Testis (tissue), 3 donors: ENCODE measurements around the gene TNFSF4. TPM values are rescaled to one million over a fixed set of nuclear protein-coding genes. Genes with fewer than 3 reads are reported as not detected.

Experiments
- DNase-seq: peaks from one replicate; pipeline ENCODE4 v3.0.0-alpha.2; 2019
- H3K27ac ChIP-seq, 2 donors: fragments of 200-600 bp; sonication (generic); one replicate each; pipeline ENCODE4 v1.5.1; 2019
- H3K27me3 ChIP-seq: fragments of 200-600 bp; sonication (generic); one replicate; pipeline ENCODE4 v1.5.1; 2019
- H3K36me3 ChIP-seq: fragments of 200-600 bp; sonication (generic); one replicate; pipeline ENCODE4 v1.5.1; 2017; ENCODE audit warnings: low read depth; ENCODE audit errors: missing control alignments
- H3K4me1 ChIP-seq: fragments of 200-600 bp; sonication (generic); one replicate; pipeline ENCODE4 v1.5.1; 2019
- H3K4me3 ChIP-seq, 2 donors: fragments of 200-600 bp; sonication (generic); one replicate each; pipeline ENCODE4 v1.5.1; 2017 to 2019
- H3K9me3 ChIP-seq: fragments of 200-600 bp; sonication (generic); one replicate; pipeline ENCODE4 v1.5.1; 2017
- POLR2A ChIP-seq: fragments of 450-650 bp; IDR thresholded peaks from one replicate; pipeline ENCODE4 v1.6.1; 2017; ENCODE audit warnings: antibody characterized with exemption, mild to moderate bottlenecking, moderate library complexity
- WGBS, 2 donors: methylation state at CpG; one replicate each; pipeline ENCODE4 v1.1.5; 2018; 5-methylcytosine and 5-hydroxymethylcytosine counted together
- intact Hi-C: fragments of 100-400 bp; cut with DNase I; formaldehyde crosslinking; loops from one replicate; pipeline ENCODE4 v1.15.1; 2023; ENCODE audit warnings: low total_unique reads
- polyA plus RNA-seq: library from polyadenylated mRNA; stranded (reverse); fragments of 350-450 nt; fragmentation: Illumina TruSeq; extraction: RNeasy Lipid Tissue Mini Kit (QIAGEN cat#74804); gene quantifications from one replicate; pipeline ENCODE4 v1.2.3, GENCODE V29; 2014; ENCODE audit warnings: low read depth, low replicate concordance; ENCODE audit not compliant: insufficient read depth
- total RNA-seq, 2 donors: library from RNA; depleted of rRNA; stranded (reverse); fragments of >200 nt; gene quantifications; one replicate each; pipeline ENCODE4 v1.2.3, GENCODE V29; 2016
- TF ChIP-seq, protein P1 (sequence below), 3 experiments: fragments of 450-650 bp in 2 of 3; fragments of 200-600 bp in 1 of 3; sonication (generic) in 1 of 3; IDR thresholded peaks; one replicate each; pipeline ENCODE4 v1.5.1; 2016 to 2019; ENCODE audit warnings: antibody characterized with exemption in 3 of 3, mild to moderate bottlenecking in 2 of 3, moderate library complexity in 1 of 3

TNFSF4 gene
- total and polyA plus RNA-seq, 3 donors from 2014 or later = 11.2 to 17.6 (median 11.5) TPM

DNA sequence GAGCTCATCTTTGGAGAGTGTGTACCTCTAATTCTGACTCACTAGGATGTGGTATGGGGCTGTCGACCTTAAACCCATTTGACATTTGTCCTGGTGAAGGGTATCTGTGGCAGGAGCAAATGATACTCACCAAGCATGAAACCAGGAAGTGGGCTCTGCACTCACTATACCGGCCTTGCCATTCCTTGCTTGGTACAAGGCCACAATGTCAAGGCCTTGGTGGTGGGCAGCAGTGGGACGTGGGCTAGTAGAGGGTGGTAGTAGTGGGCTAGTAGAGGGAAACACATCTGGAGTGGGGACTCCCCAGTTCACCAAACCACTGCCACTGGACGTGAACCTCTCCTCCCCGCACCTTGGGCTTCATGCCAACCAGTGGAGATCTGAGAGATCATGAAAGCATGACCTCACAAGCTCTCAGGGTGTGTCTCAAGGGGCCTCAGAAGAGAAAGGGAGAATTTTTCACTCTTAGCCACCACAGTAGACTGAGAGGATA lies 11.5 kb downstream of the TNFSF4 start:
- WGBS, 2 donors = 87 to 88% methylated on average over 4 to 5 of the region's 5 CpGs
- H3K4me3 ChIP-seq = no peak overlapping the region
- peaks cover 4% of the 10 kb centered on the region for H3K4me1 ChIP-seq
- DNase-seq = no peak
- intact Hi-C loops = loop anchor here (5.0 to 10.0 kb wide), 2 partner anchors 233 to 371 kb away; no protein-coding TSS in a partner anchor
- no peaks in the 10 kb centered on the region for H3K27me3 ChIP-seq
- H3K27ac ChIP-seq = no peak overlapping the region
- H3K9me3 ChIP-seq = no peaks in the 10 kb centered on the region
- no peak for TF ChIP-seq POLR2A
- TF ChIP-seq, protein P1, sequence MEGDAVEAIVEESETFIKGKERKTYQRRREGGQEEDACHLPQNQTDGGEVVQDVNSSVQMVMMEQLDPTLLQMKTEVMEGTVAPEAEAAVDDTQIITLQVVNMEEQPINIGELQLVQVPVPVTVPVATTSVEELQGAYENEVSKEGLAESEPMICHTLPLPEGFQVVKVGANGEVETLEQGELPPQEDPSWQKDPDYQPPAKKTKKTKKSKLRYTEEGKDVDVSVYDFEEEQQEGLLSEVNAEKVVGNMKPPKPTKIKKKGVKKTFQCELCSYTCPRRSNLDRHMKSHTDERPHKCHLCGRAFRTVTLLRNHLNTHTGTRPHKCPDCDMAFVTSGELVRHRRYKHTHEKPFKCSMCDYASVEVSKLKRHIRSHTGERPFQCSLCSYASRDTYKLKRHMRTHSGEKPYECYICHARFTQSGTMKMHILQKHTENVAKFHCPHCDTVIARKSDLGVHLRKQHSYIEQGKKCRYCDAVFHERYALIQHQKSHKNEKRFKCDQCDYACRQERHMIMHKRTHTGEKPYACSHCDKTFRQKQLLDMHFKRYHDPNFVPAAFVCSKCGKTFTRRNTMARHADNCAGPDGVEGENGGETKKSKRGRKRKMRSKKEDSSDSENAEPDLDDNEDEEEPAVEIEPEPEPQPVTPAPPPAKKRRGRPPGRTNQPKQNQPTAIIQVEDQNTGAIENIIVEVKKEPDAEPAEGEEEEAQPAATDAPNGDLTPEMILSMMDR (IDR thresholded peaks at IDR 0.05) = no peak
- no peaks in the 10 kb centered on the region for H3K36me3 ChIP-seq

DNA sequence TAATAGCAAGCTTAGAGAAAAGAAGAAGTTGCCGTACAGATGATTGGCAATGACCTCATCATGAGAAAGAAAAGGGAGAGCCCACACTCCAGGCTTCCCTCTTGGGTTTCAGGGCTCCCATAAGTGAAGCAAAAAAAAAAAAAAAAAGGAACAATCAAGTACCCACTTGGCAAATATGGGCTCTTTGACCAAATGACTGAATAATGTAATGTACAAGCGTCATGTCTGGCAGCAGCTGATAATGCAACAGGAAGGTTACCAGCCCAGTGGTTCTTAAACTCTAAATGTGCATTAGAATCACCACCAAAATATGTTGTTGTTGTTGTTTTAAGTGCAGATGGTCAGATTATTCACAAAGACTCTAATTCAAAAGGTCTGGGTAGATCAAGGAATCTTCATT lies 13.5 kb downstream of the TNFSF4 start:
- Histone ChIP-seq H3K36me3 (no peaks in the 10 kb centered on the region), H3K4me1 (peaks cover 16% of the 10 kb centered on the region), H3K27me3 (no peaks in the 10 kb centered on the region), H3K4me3 (no peak overlapping the region), H3K27ac (no peak overlapping the region), H3K9me3 (no peaks in the 10 kb centered on the region)
- DNase-seq = no peak
- no peak for TF ChIP-seq POLR2A
- TF ChIP-seq, protein P1 (IDR thresholded peaks at IDR 0.05) = no peak
- intact Hi-C loops = loop anchor here (10.0 kb wide), 1 partner anchor 369 kb away; no protein-coding TSS in a partner anchor
- WGBS, 2 donors = 90 to 93% methylated on average over 2 of the region's 2 CpGs

DNA sequence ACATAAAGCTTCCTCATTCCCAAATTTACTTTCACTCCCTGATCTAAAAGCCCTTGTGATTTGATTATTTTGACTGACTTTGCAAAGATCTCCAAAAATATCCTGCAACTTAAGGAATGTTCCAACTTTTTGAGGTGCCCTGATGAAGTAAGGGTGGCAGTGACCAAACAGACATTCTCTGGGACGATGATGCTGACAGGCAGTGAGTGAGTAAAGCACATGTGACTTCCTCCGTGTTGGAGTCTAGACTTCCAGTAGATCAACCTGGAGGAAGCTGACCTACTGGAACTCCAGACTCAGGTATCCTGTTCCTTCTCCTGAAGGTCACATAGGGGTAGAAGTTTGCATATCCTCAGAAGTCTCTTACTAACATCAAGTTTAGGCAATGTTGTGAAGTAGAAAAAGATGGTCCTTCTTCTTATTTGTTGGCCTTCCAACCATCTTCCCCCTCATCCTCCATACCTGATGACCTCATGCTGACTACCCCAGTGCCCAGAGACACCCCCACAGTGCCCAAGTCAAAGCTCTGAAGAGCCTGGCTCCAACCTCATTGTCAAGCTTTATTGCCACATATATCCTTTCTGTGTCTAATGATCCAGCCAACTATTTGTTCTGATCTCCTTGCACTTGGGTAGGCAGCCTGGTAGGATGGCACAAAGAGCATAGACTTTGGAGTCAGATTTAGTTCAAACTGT lies 16.0 kb downstream of the TNFSF4 start:
- H3K27me3 ChIP-seq = no peaks in the 10 kb centered on the region
- peak overlapping the region in 1 of 2 donors; percentile 16 for H3K27ac ChIP-seq
- no peaks in the 10 kb centered on the region for H3K9me3 ChIP-seq
- TF ChIP-seq, protein P1 (IDR thresholded peaks at IDR 0.05) = no peak
- no peak for TF ChIP-seq POLR2A
- H3K4me1 ChIP-seq = peaks cover 16% of the 10 kb centered on the region
- intact Hi-C loops = loop anchor here (10.0 kb wide), 1 partner anchor 366 kb away; no protein-coding TSS in a partner anchor
- H3K36me3 ChIP-seq = no peaks in the 10 kb centered on the region
- no peak for DNase-seq
- no peak overlapping the region for H3K4me3 ChIP-seq
- 82 to 85% methylated on average over 2 of the region's 2 CpGs for WGBS, 2 donors

DNA sequence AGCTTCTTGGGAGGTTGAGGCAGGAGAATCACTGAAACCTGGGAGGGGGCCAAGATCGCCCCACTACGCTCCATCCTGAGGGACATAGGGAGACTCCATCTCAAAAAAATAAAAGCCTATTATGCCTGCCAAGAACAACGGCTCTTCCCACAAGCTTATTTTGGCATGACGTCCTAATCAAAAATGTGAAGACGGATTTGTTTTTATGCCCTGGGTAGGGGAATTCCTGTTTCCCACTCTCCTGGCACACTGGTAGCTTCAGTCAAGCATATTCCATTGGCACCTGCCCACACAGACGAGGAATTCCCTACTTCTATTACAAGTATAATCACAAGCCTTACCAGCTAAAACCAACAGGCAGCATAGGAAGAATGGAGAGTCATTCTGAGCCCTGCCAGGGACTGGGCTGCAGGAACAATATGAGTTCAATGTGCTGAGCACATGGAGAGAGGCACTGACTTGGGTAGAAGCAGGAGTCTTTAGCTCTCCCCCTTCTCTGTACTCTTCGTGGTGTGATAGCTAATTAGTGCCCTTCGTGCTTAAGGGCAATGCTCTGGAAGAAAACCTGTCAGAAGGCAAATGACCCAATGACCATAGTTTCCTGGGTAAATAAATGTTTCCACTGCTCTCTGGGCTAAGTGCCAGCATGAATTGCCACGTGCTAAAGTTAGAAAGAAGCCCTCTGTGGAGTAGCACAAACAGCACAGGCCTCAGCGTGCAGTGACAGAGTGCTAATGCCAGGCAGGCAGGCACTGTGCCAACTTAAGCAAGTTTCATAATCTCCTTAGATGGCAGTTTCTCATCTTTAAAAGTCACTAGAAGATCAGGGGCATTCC lies 16.8 kb downstream of the TNFSF4 start:
- H3K9me3 ChIP-seq = no peaks in the 10 kb centered on the region
- H3K36me3 ChIP-seq = no peaks in the 10 kb centered on the region
- DNase-seq = peak; percentile 93
- WGBS, 2 donors = 25 to 33% methylated on average over 10 of the region's 10 CpGs
- TF ChIP-seq, protein P1 (IDR thresholded peaks at IDR 0.05) = no peak
- TF ChIP-seq POLR2A = no peak
- no peak overlapping the region for H3K4me3 ChIP-seq
- H3K27me3 ChIP-seq = no peaks in the 10 kb centered on the region
- H3K27ac ChIP-seq = peak overlapping the region; percentile 40 to 50
- intact Hi-C loops = loop anchor here (10.0 kb wide), 1 partner anchor 366 kb away; no protein-coding TSS in a partner anchor
- peaks cover 16% of the 10 kb centered on the region for H3K4me1 ChIP-seq
